Heart left ventricle (tissue), 16 donors: ENCODE data around the gene ASTN2. TPM values are rescaled to one million over a fixed set of nuclear protein-coding genes. Genes with fewer than 3 reads are reported as not detected.

Source experiments
- ATAC-seq, 4 donors: fragments of 200-7000 bp; cut with Tn5 transposase; one replicate each; pipeline ENCODE4 v1.9.1; 2020 to 2022; ENCODE audit warnings: moderate library complexity in 4 of 4, mild to moderate bottlenecking in 3 of 4, moderate number of reproducible peaks in 1 of 4
- DNase-seq, 5 donors: peaks; one replicate each; pipeline ENCODE4 v3.0.0-alpha.2; 2020
- H3K27ac ChIP-seq, 12 donors: fragments of 200-600 bp; sonication (generic) in 4 of 12; one replicate each; pipeline versions ENCODE4 v1.5.0 to v1.8.0; 2016 to 2022; ENCODE audit warnings: mild to moderate bottlenecking in 2 of 12
- H3K27me3 ChIP-seq, 9 donors: fragments of 200-600 bp; sonication (generic) in 2 of 9; one replicate each; pipeline versions ENCODE4 v1.5.1 to v1.8.0; 2016 to 2022; ENCODE audit warnings: mild to moderate bottlenecking in 3 of 9
- H3K36me3 ChIP-seq, 9 donors: fragments of 200-600 bp; sonication (generic) in 2 of 9; one replicate each; pipeline versions ENCODE4 v1.5.0 to v1.8.0; 2018 to 2022; ENCODE audit warnings: mild to moderate bottlenecking in 2 of 9
- H3K4me1 ChIP-seq, 12 donors: fragments of 200-600 bp; sonication (generic) in 4 of 12; one replicate each; pipeline versions ENCODE4 v1.5.0 to v1.8.0; 2016 to 2022; ENCODE audit warnings: mild to moderate bottlenecking in 3 of 12
- H3K4me3 ChIP-seq, 12 donors: fragments of 200-600 bp; sonication (generic) in 4 of 12; one replicate each; pipeline versions ENCODE4 v1.5.0 to v1.8.0; 2017 to 2022; ENCODE audit warnings: mild to moderate bottlenecking in 9 of 12, moderate library complexity in 4 of 12
- H3K9me3 ChIP-seq, 12 donors: fragments of 200-600 bp; sonication (generic) in 4 of 12; one replicate each; pipeline versions ENCODE4 v1.5.0 to v1.8.0; 2016 to 2022; ENCODE audit warnings: mild to moderate bottlenecking in 1 of 12
- POLR2A ChIP-seq, 2 donors: fragments of 450-650 bp; IDR thresholded peaks; one replicate each; pipeline ENCODE4 v1.6.1; 2017; ENCODE audit warnings: antibody characterized with exemption in 2 of 2, mild to moderate bottlenecking in 2 of 2, moderate library complexity in 2 of 2
- WGBS, 4 donors: extraction: QIAGEN DNeasy Blood & Tissue Kit in 2 of 4; methylation state at CpG; one replicate each; pipeline versions ENCODE4 v1.1.5 to v1.1.7; 2013 to 2018; 5-methylcytosine and 5-hydroxymethylcytosine counted together
- intact Hi-C, 10 donors: fragments of 100-400 bp; cut with DNase I; formaldehyde crosslinking; loops; one replicate each; pipeline versions ENCODE4 v1.11.1 to v1.14.2; 2022
- polyA plus RNA-seq, 2 donors: library from polyadenylated mRNA; stranded (reverse); fragments of 200-250 nt; gene quantifications; one replicate each; pipeline ENCODE4 v1.2.3, GENCODE V29; 2013
- total RNA-seq, 9 donors: library from RNA; depleted of rRNA in 2 of 9; stranded (reverse); fragments of >200 nt in 2 of 9; fragmentation: NEBNext Ultra II Directional in 3 of 9; extraction: Animal tissue kit (Norgen Biotek cat#: 25700) in 3 of 9; gene quantifications; one replicate each; pipeline versions ENCODE4 v1.1.0 to v1.2.4, GENCODE V29; 2016 to 2023
- TF ChIP-seq, protein P1 (sequence below), 12 donors: fragments of 200-600 bp; sonication (generic) in 4 of 12; IDR thresholded peaks; one replicate each; pipeline versions ENCODE4 v1.5.0 to v1.8.0; 2018 to 2022; ENCODE audit warnings: antibody characterized with exemption in 12 of 12, mild to moderate bottlenecking in 5 of 12
- donor health status: ischemic (EF 13 %, LVEDD 7.1; RV severe dilation, severe dysfunction).
- donor health status: healthy with polysubstance abuse.
- donor health status: DM: no; HTN: yes; CAD: no.
- donor health status: DM: no; HTN: no; CAD: no.
- donor health status: ischemic (EF 25% LVEDD 6.9; RV normal size, moderate dysfunction).
- donor health status: ischemic (EF 25% LVEDD 5.7; RV mildly dilated, moderate dysfunction).
- donor health status: healthy.
- donor health status: DM: yes; HTN: yes; CAD: no.
- donor health status: ischemic (EF 35%, LVEDD 5.7; RV mildly dilated, moderate dysfunction).
- donor health status: nonischemic (EF 11% LVEDD 7.7; RV severe dilation, severe dysfunction).
- donor health status: DM: yes; HTN: yes; CAD: no.
- donor health status: PGD.
- donor health status: ischemic (EF 29% LVEDD 5.4; RV normal size, mild dysfunction).
- donor health status: nonischemic (EF 23%, LVEDD 6.1; RV moderate dilation, normal function).

The ASTN2 gene
- total and polyA plus RNA-seq, 11 donors, result 2.5 to 6.0 (median 3.5) TPM

DNA sequence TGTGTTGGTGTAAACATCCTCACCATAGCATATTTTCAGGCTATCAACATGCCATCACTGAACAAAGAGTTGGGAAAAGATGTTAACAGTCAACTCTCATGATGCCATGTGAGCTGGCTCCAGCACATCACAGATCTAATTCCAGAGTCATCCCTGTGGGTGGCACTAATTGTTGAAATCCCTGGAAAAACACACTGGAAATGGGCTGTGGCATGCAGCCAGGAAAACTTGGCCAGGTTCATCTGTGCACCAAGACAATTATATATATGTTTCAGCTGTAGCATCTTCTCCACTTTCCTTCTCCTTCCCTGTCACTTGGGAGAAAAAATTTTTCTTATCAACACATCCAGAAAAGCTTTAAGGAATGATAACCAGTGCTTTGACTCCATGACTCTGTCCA is 414.0 kb downstream of the ASTN2 start:
- Histone ChIP-seq H3K36me3 (no peaks in the 10 kb centered on the region), H3K9me3 (no peaks in the 10 kb centered on the region), H3K27ac (no peak overlapping the region), H3K4me3 (no peak overlapping the region), H3K4me1 (no peaks in the 10 kb centered on the region), H3K27me3 (no peaks in the 10 kb centered on the region)
- ATAC-seq (no peak), DNase-seq (no peak)
- intact Hi-C loops, result no loop called here
- no peak for TF ChIP-seq POLR2A (IDR thresholded peaks at IDR 0.05)
- TF ChIP-seq, protein P1, sequence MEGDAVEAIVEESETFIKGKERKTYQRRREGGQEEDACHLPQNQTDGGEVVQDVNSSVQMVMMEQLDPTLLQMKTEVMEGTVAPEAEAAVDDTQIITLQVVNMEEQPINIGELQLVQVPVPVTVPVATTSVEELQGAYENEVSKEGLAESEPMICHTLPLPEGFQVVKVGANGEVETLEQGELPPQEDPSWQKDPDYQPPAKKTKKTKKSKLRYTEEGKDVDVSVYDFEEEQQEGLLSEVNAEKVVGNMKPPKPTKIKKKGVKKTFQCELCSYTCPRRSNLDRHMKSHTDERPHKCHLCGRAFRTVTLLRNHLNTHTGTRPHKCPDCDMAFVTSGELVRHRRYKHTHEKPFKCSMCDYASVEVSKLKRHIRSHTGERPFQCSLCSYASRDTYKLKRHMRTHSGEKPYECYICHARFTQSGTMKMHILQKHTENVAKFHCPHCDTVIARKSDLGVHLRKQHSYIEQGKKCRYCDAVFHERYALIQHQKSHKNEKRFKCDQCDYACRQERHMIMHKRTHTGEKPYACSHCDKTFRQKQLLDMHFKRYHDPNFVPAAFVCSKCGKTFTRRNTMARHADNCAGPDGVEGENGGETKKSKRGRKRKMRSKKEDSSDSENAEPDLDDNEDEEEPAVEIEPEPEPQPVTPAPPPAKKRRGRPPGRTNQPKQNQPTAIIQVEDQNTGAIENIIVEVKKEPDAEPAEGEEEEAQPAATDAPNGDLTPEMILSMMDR (IDR thresholded peaks at IDR 0.05), result no peak

- no peaks in the 10 kb centered on the region for H3K36me3 ChIP-seq
- H3K4me3 ChIP-seq, result no peak overlapping the region
- WGBS, 4 donors, result 90 to 92% (median 92%) methylated on average over 2 of the region's 2 CpGs
- H3K27ac ChIP-seq, result no peak overlapping the region
- intact Hi-C loops, result no loop called here
- no peaks in the 10 kb centered on the region for H3K4me1 ChIP-seq
- ATAC-seq, result no peak
- TF ChIP-seq POLR2A (IDR thresholded peaks at IDR 0.05), result no peak
- TF ChIP-seq, protein P1 (IDR thresholded peaks at IDR 0.05), result no peak
- H3K27me3 ChIP-seq, result no peaks in the 10 kb centered on the region
- H3K9me3 ChIP-seq, result no peaks in the 10 kb centered on the region
- DNase-seq, result no peak
Observed at GRCh38 chr9:117000196-117000723, 414.6 kb downstream of the ASTN2 start.

DNA sequence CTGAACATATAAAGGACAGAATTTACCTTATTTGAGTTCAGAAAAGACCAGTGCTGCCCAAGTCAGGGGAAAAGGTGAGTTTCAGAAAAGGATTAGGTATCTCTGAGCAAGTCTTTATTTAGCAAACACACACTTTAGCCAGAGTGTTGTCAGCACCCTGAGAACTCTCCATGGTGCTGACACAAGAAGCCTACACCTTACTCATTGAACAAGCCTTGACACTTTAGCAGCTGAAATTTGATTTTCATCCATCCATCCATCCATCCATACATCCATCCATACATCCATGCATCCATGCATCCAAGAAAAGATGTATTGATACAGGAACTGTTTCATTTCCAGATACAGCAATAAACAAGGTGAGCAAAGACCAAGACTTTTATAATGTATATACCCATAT is 416.6 kb downstream of the ASTN2 start:
- Histone ChIP-seq H3K36me3 (no peaks in the 10 kb centered on the region), H3K27me3 (no peaks in the 10 kb centered on the region), H3K4me1 (no peaks in the 10 kb centered on the region), H3K27ac (no peak overlapping the region), H3K9me3 (no peaks in the 10 kb centered on the region), H3K4me3 (no peak overlapping the region)
- intact Hi-C loops, result no loop called here
- TF ChIP-seq, protein P1 (IDR thresholded peaks at IDR 0.05), result no peak
- no peak for TF ChIP-seq POLR2A (IDR thresholded peaks at IDR 0.05)
- no peak for DNase-seq
- ATAC-seq, result no peak

DNA sequence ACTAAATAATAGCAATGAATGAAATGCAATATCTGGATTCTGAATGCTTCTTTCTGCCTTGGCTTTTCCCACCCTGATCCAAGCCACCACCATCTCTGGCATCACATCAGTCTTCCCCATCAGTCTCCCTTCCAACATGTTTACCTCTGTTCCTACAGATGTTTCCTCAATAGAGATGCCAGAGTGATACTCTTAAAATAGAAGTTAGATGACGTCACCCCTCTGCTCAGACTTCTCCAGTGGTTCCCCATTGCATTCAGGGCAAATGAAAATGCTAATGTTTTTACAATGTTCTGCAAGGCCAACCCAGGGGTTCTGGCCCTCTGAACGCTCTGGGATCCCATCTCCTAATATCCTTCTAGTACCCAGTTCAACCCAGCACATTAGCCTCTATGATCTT is 422.0 kb downstream of the ASTN2 start:
- no peaks in the 10 kb centered on the region for H3K36me3 ChIP-seq
- no peak overlapping the region for H3K4me3 ChIP-seq
- no peak for DNase-seq
- no peak overlapping the region for H3K27ac ChIP-seq
- 24 to 42% (median 36%) methylated on average over 2 of the region's 2 CpGs for WGBS, 4 donors
- no peaks in the 10 kb centered on the region for H3K4me1 ChIP-seq
- no peaks in the 10 kb centered on the region for H3K9me3 ChIP-seq
- ATAC-seq, result no peak
- peaks cover 0 to 5% (median 0%) of the 10 kb centered on the region in 9 donors for H3K27me3 ChIP-seq
- intact Hi-C loops, result no loop called here
- no peak for TF ChIP-seq POLR2A (IDR thresholded peaks at IDR 0.05)
- TF ChIP-seq, protein P1 (IDR thresholded peaks at IDR 0.05), result no peak
